Smooth muscle cell (in vitro differentiated cells): Measurements from ENCODE around the gene POLR1E. TPM values are rescaled to one million over a fixed set of nuclear protein-coding genes. Genes with fewer than 3 reads are reported as not detected.

Source experiments
- DNase-seq: peaks from one replicate; lab custom pipeline; 2025; ENCODE audit not compliant: unreplicated experiment; lab: John Stamatoyannopoulos, UW
- H2AFZ ChIP-seq: fragments of 200-600 bp; sonication (generic); 2 replicates; pipeline ENCODE4 v1.6.0; 2016; ENCODE audit warnings: antibody characterized with exemption, low read depth, mild to moderate bottlenecking
- H3F3A ChIP-seq: fragments of 200-600 bp; sonication (generic); 2 replicates; pipeline ENCODE4 v1.6.0; 2017; ENCODE audit warnings: antibody characterized with exemption, low read depth
- H3K27ac ChIP-seq: fragments of 200-600 bp; sonication (generic); 2 replicates; pipeline ENCODE4 v1.5.1; 2016; ENCODE audit warnings: low read depth, mild to moderate bottlenecking
- H3K27me3 ChIP-seq: fragments of 200-600 bp; sonication (generic); 2 replicates; pipeline ENCODE4 v1.6.1; 2016; ENCODE audit warnings: low read depth, mild to moderate bottlenecking
- H3K36me3 ChIP-seq: fragments of 200-600 bp; sonication (generic); 2 replicates; pipeline ENCODE4 v1.5.1; 2016; ENCODE audit warnings: low read depth
- H3K4me1 ChIP-seq: fragments of 200-600 bp; sonication (generic); 2 replicates; pipeline ENCODE4 v1.5.1; 2016; ENCODE audit warnings: low read depth
- H3K4me2 ChIP-seq: fragments of 200-600 bp; sonication (generic); 2 replicates; pipeline ENCODE4 v1.6.0; 2016; ENCODE audit warnings: mild to moderate bottlenecking
- H3K4me3 ChIP-seq: fragments of 200-600 bp; sonication (generic); 2 replicates; pipeline ENCODE4 v1.5.1; 2016; ENCODE audit warnings: mild to moderate bottlenecking
- H3K79me2 ChIP-seq: fragments of 200-600 bp; sonication (generic); 2 replicates; pipeline ENCODE4 v1.6.0; 2016; ENCODE audit warnings: low read depth, mild to moderate bottlenecking
- H3K9ac ChIP-seq: fragments of 200-600 bp; sonication (generic); 2 replicates; pipeline ENCODE4 v1.6.0; 2016; ENCODE audit warnings: low read depth
- H3K9me3 ChIP-seq: fragments of 200-600 bp; sonication (generic); replicated peaks from 2 replicates; pipeline ENCODE4 v1.5.1; 2016; ENCODE audit warnings: low read depth
- H4K20me1 ChIP-seq: fragments of 200-600 bp; sonication (generic); 2 replicates; pipeline ENCODE4 v1.6.0; 2016; ENCODE audit warnings: low read depth
- CTCF ChIP-seq: fragments of 200-600 bp; sonication (generic); IDR thresholded peaks from 2 replicates; pipeline ENCODE4 v1.5.1; 2017; ENCODE audit warnings: borderline replicate concordance, mild to moderate bottlenecking, antibody characterized with exemption; ENCODE audit not compliant: insufficient read depth, poor library complexity, severe bottlenecking
- WGBS: methylation state at CpG from one replicate; pipeline ENCODE4 v1.1.7; 2016; ENCODE audit warnings: low lambda C conversion rate; 5-methylcytosine and 5-hydroxymethylcytosine counted together
- polyA plus RNA-seq: library from polyadenylated mRNA; unstranded; fragments of >200 nt; fragmentation: Nextera tagmentation; extraction: Ambion mirVana; gene quantifications from 2 replicates; pipeline ENCODE4 v1.2.1, GENCODE V29; 2016
- total RNA-seq: library from RNA; depleted of rRNA; stranded (reverse); fragments of >200 nt; gene quantifications from 2 replicates; pipeline ENCODE4 v1.2.3, GENCODE V29; 2014

Gene POLR1E
- total and polyA plus RNA-seq, 2 experiments from 2014 or later: 10.9 to 12.6 TPM

DNA sequence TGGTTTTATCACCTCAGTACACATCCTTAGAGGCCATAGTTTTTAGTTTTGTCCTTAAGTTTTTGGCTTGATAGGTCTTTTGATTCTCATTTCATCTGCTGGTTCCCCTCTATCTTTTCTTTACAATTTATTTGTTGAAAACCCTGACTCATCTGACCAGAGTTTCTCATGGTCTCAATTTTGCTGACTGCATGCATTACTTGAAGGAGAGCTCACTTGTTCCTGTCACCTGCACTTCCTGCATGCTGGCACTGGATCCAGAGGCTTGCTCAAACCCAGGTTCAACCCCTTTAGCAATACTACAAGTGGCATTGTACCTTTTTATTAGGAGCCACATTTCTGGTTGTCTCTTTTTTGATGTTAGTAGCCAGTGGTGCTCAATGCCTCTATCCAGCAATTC, 63.8 kb downstream of the POLR1E start:
- DNase-seq: no peak
- H3F3A ChIP-seq: no peaks in the 10 kb centered on the region
- H3K4me2 ChIP-seq: no peak overlapping the region
- H3K79me2 ChIP-seq: peaks cover 4% of the 10 kb centered on the region
- H3K36me3 ChIP-seq: no peaks in the 10 kb centered on the region
- no peak overlapping the region for H3K4me3 ChIP-seq
- no peak overlapping the region for H3K27ac ChIP-seq
- no peaks in the 10 kb centered on the region for H3K27me3 ChIP-seq
- H3K4me1 ChIP-seq: no peaks in the 10 kb centered on the region
- H3K9ac ChIP-seq: no peak overlapping the region
- no peaks in the 10 kb centered on the region for H3K9me3 ChIP-seq
- TF ChIP-seq CTCF: no peak
- peaks cover 26% of the 10 kb centered on the region for H4K20me1 ChIP-seq
- no peak overlapping the region for H2AFZ ChIP-seq

DNA sequence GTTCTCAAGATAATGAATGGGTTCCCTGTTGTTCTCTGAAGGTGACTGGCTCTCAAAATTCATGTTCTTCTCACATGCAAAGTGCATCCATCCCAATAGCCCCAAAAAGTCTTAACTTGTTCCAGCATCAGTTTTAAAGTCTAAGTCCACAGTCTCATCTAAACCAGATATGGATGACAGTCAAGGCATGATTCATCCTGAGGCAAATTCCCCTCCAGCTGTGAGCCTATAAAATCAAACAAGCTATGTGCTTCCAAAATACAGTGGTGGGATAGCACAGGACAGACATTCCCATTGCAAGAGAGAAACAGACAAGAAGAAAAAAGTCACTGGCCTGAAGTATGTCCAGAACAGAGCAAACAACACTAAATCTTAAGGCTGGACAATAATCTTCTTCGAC, 65.0 kb downstream of the POLR1E start:
- DNase-seq: no peak
- WGBS: 24% methylated on average over 1 of the region's 1 CpG

GRCh38 chr9:37551468-37551867, 65.7 kb downstream of the POLR1E start:
- H2AFZ ChIP-seq: no peak overlapping the region
- no peak overlapping the region for H3K4me3 ChIP-seq
- no peaks in the 10 kb centered on the region for H3K27me3 ChIP-seq
- H3K9ac ChIP-seq: no peak overlapping the region
- H3K27ac ChIP-seq: no peak overlapping the region
- 87% methylated on average over 3 of the region's 3 CpGs for WGBS
- peaks cover 26% of the 10 kb centered on the region for H4K20me1 ChIP-seq
- no peak for DNase-seq
- H3K4me2 ChIP-seq: no peak overlapping the region
- H3K9me3 ChIP-seq: no peaks in the 10 kb centered on the region
- no peak for TF ChIP-seq CTCF
- H3K79me2 ChIP-seq: peaks cover 4% of the 10 kb centered on the region
- H3F3A ChIP-seq: no peaks in the 10 kb centered on the region
- no peaks in the 10 kb centered on the region for H3K36me3 ChIP-seq
- no peaks in the 10 kb centered on the region for H3K4me1 ChIP-seq

More for the DNA sequence above, 65.0 kb downstream of the POLR1E start:
- no peak for TF ChIP-seq CTCF
- H3K9me3 ChIP-seq: no peaks in the 10 kb centered on the region
- H3K36me3 ChIP-seq: no peaks in the 10 kb centered on the region
- no peak overlapping the region for H2AFZ ChIP-seq
- H3K79me2 ChIP-seq: peaks cover 4% of the 10 kb centered on the region
- H3K4me1 ChIP-seq: no peaks in the 10 kb centered on the region
- no peak overlapping the region for H3K27ac ChIP-seq
- H3K27me3 ChIP-seq: no peaks in the 10 kb centered on the region
- no peak overlapping the region for H3K9ac ChIP-seq
- H3K4me2 ChIP-seq: no peak overlapping the region
- no peaks in the 10 kb centered on the region for H3F3A ChIP-seq
- no peak overlapping the region for H3K4me3 ChIP-seq
- peaks cover 26% of the 10 kb centered on the region for H4K20me1 ChIP-seq

DNA sequence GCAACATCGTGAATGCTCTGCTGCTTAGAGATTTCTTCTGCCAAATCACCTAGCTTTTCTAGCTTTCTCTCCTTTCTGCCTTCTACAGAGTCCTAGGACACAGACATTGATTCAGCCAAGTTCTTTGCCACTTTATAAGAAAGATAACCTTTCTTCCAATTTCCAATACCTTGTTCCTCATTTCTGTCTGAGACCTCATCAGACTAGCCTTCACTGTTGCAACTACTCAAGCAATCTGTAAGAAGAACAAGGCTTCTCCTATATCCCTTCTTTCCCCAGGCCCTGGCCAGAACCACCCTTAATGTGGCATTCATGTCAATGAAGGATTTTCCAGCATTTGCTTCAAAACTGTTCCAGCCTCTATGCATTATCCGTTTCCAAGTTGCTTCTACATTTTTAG, 66.1 kb downstream of the POLR1E start:
- Histone ChIP-seq H3K9me3 (no peaks in the 10 kb centered on the region), H3K4me1 (no peaks in the 10 kb centered on the region), H4K20me1 (peaks cover 26% of the 10 kb centered on the region), H3K79me2 (peaks cover 4% of the 10 kb centered on the region), H3K9ac (no peak overlapping the region), H3K27me3 (no peaks in the 10 kb centered on the region), H3K4me2 (no peak overlapping the region), H3K4me3 (no peak overlapping the region), H3K27ac (no peak overlapping the region), H2AFZ (no peak overlapping the region), H3K36me3 (no peaks in the 10 kb centered on the region), H3F3A (no peaks in the 10 kb centered on the region)
- DNase-seq: no peak
- TF ChIP-seq CTCF: no peak
- WGBS: 89% methylated on average over 2 of the region's 2 CpGs

Other genes with a start within 250 kb of the POLR1E start
- 97.5 and 128 TPM in 2 replicates for gene GRHPR, start 63.3 kb upstream of the POLR1E start, total RNA-seq
- 89.3 and 118 TPM in 2 replicates for gene GRHPR, start 63.3 kb upstream of the POLR1E start, polyA plus RNA-seq
- 21.8 and 29.0 TPM in 2 replicates for gene ZBTB5, start 20.5 kb upstream of the POLR1E start, total RNA-seq
- gene ZBTB5, start 20.5 kb upstream of the POLR1E start, polyA plus RNA-seq: 4.2 and 4.3 TPM in 2 replicates
- gene FBXO10, start 90.4 kb downstream of the POLR1E start, total RNA-seq: 3.5 and 6.4 TPM in 2 replicates
- gene FBXO10, start 90.4 kb downstream of the POLR1E start, polyA plus RNA-seq: 4.8 and 7.0 TPM in 2 replicates
- gene TOMM5, start 106.6 kb downstream of the POLR1E start, total RNA-seq: 194 and 220 TPM in 2 replicates
- gene TOMM5, start 106.6 kb downstream of the POLR1E start, polyA plus RNA-seq: 221 and 296 TPM in 2 replicates
- gene FRMPD1, start 165.0 kb downstream of the POLR1E start, total RNA-seq: 0.22 TPM in 1 of 2 replicates, not detected in the other
- not detected in 2 replicates for gene FRMPD1, start 165.0 kb downstream of the POLR1E start, polyA plus RNA-seq